ENCODE measurements around the gene RAX. TPM values are rescaled to one million over a fixed set of nuclear protein-coding genes. Genes with fewer than 3 reads are reported as not detected.

RAX gene
- total and polyA plus RNA-seq, 2 donors from 2014 or later, result not detected

GRCh38 chr18:59231114-59231513 is 42.1 kb downstream of the RAX start:
- Histone ChIP-seq H3K27me3 (ENCODE audit: control insufficient read depth, insufficient read depth, low read length) (no peaks in the 10 kb centered on the region), H3K9me3 (ENCODE audit: control insufficient read depth in 2 of 3, insufficient read depth in 1 of 3, low read length in 3 of 3) (no peaks in the 10 kb centered on the region), H3K27ac (ENCODE audit: low read depth in 2 of 2, low read length in 2 of 2) (no peak overlapping the region), H3K9ac (ENCODE audit: low read length in 3 of 3) (no peak overlapping the region), H3K4me3 (ENCODE audit: low read length in 3 of 3) (no peak overlapping the region), H3K36me3 (ENCODE audit: control insufficient read depth in 2 of 3, insufficient read depth in 3 of 3, low read length in 3 of 3) (no peaks in the 10 kb centered on the region), H3K4me1 (ENCODE audit: control insufficient read depth in 2 of 3, insufficient read depth in 2 of 3, low read depth in 1 of 3, low read length in 3 of 3) (no peaks in the 10 kb centered on the region)
- DNase-seq, result no peak
- FAIRE-seq, result no peak
- TF ChIP-seq CTCF (IDR thresholded peaks at IDR 0.05; ENCODE audit: borderline replicate concordance, extremely low read depth, insufficient read depth), result no peak
- intact Hi-C loops (cut with DNase I), result no loop called here

GRCh38 chr18:59229701-59230443 is 43.4 kb downstream of the RAX start:
- FAIRE-seq, result no peak
- Histone ChIP-seq H3K36me3 (ENCODE audit: control insufficient read depth in 2 of 3, insufficient read depth in 3 of 3, low read length in 3 of 3) (no peaks in the 10 kb centered on the region), H3K27ac (ENCODE audit: low read depth in 2 of 2, low read length in 2 of 2) (no peak overlapping the region), H3K27me3 (ENCODE audit: control insufficient read depth, insufficient read depth, low read length) (no peaks in the 10 kb centered on the region), H3K9ac (ENCODE audit: low read length in 3 of 3) (no peak overlapping the region), H3K4me1 (ENCODE audit: control insufficient read depth in 2 of 3, insufficient read depth in 2 of 3, low read depth in 1 of 3, low read length in 3 of 3) (no peaks in the 10 kb centered on the region), H3K9me3 (ENCODE audit: control insufficient read depth in 2 of 3, insufficient read depth in 1 of 3, low read length in 3 of 3) (no peaks in the 10 kb centered on the region), H3K4me3 (ENCODE audit: low read length in 3 of 3) (no peak overlapping the region)
- no peak for DNase-seq
- intact Hi-C loops (cut with DNase I), result no loop called here
- TF ChIP-seq CTCF (IDR thresholded peaks at IDR 0.05; ENCODE audit: borderline replicate concordance, extremely low read depth, insufficient read depth), result no peak

GRCh38 chr18:59229191-59229590 is 44.1 kb downstream of the RAX start:
- no peak overlapping the region for H3K27ac ChIP-seq (ENCODE audit: low read depth in 2 of 2, low read length in 2 of 2)
- FAIRE-seq (no peak), DNase-seq (no peak)
- H3K4me3 ChIP-seq (ENCODE audit: low read length in 3 of 3), result no peak overlapping the region
- no peaks in the 10 kb centered on the region for H3K4me1 ChIP-seq (ENCODE audit: control insufficient read depth in 2 of 3, insufficient read depth in 2 of 3, low read depth in 1 of 3, low read length in 3 of 3)
- H3K27me3 ChIP-seq (ENCODE audit: control insufficient read depth, insufficient read depth, low read length), result no peaks in the 10 kb centered on the region
- no peak for TF ChIP-seq CTCF (IDR thresholded peaks at IDR 0.05; ENCODE audit: borderline replicate concordance, extremely low read depth, insufficient read depth)
- H3K36me3 ChIP-seq (ENCODE audit: control insufficient read depth in 2 of 3, insufficient read depth in 3 of 3, low read length in 3 of 3), result no peaks in the 10 kb centered on the region
- intact Hi-C loops (cut with DNase I), result no loop called here
- no peaks in the 10 kb centered on the region for H3K9me3 ChIP-seq (ENCODE audit: control insufficient read depth in 2 of 3, insufficient read depth in 1 of 3, low read length in 3 of 3)
- no peak overlapping the region for H3K9ac ChIP-seq (ENCODE audit: low read length in 3 of 3)

GRCh38 chr18:59228351-59228750 is 44.9 kb downstream of the RAX start:
- DNase-seq (peak in 1 of 5 donors; percentile 25), FAIRE-seq (no peak)
- TF ChIP-seq CTCF (IDR thresholded peaks at IDR 0.05; ENCODE audit: borderline replicate concordance, extremely low read depth, insufficient read depth), result no peak
- Histone ChIP-seq H3K4me3 (ENCODE audit: low read length in 3 of 3) (no peak overlapping the region), H3K9me3 (ENCODE audit: control insufficient read depth in 2 of 3, insufficient read depth in 1 of 3, low read length in 3 of 3) (no peaks in the 10 kb centered on the region), H3K36me3 (ENCODE audit: control insufficient read depth in 2 of 3, insufficient read depth in 3 of 3, low read length in 3 of 3) (no peaks in the 10 kb centered on the region), H3K27me3 (ENCODE audit: control insufficient read depth, insufficient read depth, low read length) (no peaks in the 10 kb centered on the region), H3K27ac (ENCODE audit: low read depth in 2 of 2, low read length in 2 of 2) (no peak overlapping the region), H3K9ac (ENCODE audit: low read length in 3 of 3) (no peak overlapping the region), H3K4me1 (ENCODE audit: control insufficient read depth in 2 of 3, insufficient read depth in 2 of 3, low read depth in 1 of 3, low read length in 3 of 3) (no peaks in the 10 kb centered on the region)
- intact Hi-C loops (cut with DNase I), result no loop called here

Measured in kidney (tissue), 14 donors.